DMS153 treated with DMSO at 0.1 percent for 48 hours (cell line): ENCODE measurements around the gene DAPP1.

Experiments
- DNase-seq: peaks from one replicate; lab custom pipeline; 2025; ENCODE audit not compliant: unreplicated experiment; lab: John Stamatoyannopoulos, UW

The DAPP1 gene

DNA sequence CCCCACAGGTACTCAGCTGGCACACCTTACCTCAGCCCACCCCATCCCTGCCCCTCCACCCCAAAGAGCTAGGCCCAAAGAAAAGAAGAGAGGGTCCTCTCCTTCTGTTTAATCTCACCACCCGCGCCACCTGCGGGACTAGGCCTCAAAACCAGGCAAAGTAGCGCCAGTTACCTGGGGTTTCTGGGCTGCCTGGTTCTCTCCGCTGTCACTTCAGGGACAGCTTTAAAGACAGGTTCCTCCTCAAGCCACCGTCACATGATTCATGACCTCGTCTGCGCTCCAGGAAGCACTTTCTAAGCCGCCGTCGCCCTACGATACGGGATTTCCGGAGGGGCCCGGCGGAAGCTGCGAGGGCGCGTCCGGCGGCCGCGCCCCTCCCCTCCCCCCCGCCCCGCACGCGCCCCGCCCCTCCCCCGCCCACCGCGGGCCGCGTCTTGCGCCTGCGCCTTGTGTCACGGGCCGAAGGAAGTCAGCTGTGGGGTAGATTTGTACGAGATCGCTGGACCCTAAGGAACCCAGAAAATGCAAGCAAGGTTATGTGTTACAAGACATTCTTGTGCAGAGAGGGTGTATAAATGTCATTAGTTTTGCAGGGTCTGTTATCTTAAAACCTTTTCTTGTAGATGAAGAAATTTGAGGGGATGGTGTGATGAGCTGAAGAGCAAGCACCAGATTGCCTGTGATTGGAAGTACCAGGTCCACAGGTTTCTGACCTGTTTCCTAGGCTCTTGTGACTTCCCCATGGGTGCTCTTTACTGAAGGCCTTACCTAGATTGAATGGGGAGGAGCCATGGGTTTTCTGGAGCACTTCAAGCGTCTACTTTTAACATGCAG, 77.8 kb downstream of the DAPP1 start, which contains the start of gene LAMTOR3:
Gene LAMTOR3, minus strand, starts transcription at position 267 of the 837 bp plus-strand sequence. CDS start 464 bp downstream, outside the sequence.
- DNase-seq: peak; percentile 73

- DNase-seq: no peak
These were observed 78.4 kb downstream of the DAPP1 start for GRCh38 chr4:99894998-99895397.

- DNase-seq: no peak
These were observed 98.8 kb downstream of the DAPP1 start for GRCh38 chr4:99915449-99915848.

- DNase-seq: no peak
These were observed 100.9 kb downstream of the DAPP1 start for GRCh38 chr4:99917575-99917974.

- DNase-seq: no peak
These were observed 102.0 kb downstream of the DAPP1 start for GRCh38 chr4:99918656-99919055.
